ENCODE results near the gene EYA2.
"Not testable (repeated sequence)": the region's sequence is repeated elsewhere in the genome, so short reads cannot be mapped to it uniquely, and the experiment has no call there.

EYA2 gene

GRCh38 chr20:46951840-46952497 lies 57.3 kb downstream of the EYA2 start:
- no peak for DNase-seq (ENCODE audit: extremely low read depth in 1 of 2, low read depth in 1 of 2)

GRCh38 chr20:46953596-46953995 lies 59.0 kb downstream of the EYA2 start:
- no peak for DNase-seq (ENCODE audit: extremely low read depth in 1 of 2, low read depth in 1 of 2)

- DNase-seq (ENCODE audit: extremely low read depth in 1 of 2, low read depth in 1 of 2): no peak
Observed at GRCh38 chr20:46954490-46955038, 59.9 kb downstream of the EYA2 start.

- no peak for DNase-seq (ENCODE audit: extremely low read depth in 1 of 2, low read depth in 1 of 2)
Observed at GRCh38 chr20:46955601-46956556, 61.2 kb downstream of the EYA2 start.

GRCh38 chr20:46959081-46959692 lies 64.5 kb downstream of the EYA2 start:
- no peak for DNase-seq (ENCODE audit: extremely low read depth in 1 of 2, low read depth in 1 of 2)

GRCh38 chr20:46959821-46960220 lies 65.2 kb downstream of the EYA2 start:
- no peak for DNase-seq (ENCODE audit: extremely low read depth in 1 of 2, low read depth in 1 of 2)

- no peak for DNase-seq (ENCODE audit: extremely low read depth in 1 of 2, low read depth in 1 of 2)
Observed at GRCh38 chr20:46960536-46960935, 65.9 kb downstream of the EYA2 start.

GRCh38 chr20:46961968-46962367 lies 67.3 kb downstream of the EYA2 start:
- DNase-seq (ENCODE audit: extremely low read depth in 1 of 2, low read depth in 1 of 2): not testable (repeated sequence)

- DNase-seq (ENCODE audit: extremely low read depth in 1 of 2, low read depth in 1 of 2): no peak
Observed at GRCh38 chr20:46962452-46963195, 68.0 kb downstream of the EYA2 start.

- no peak for DNase-seq (ENCODE audit: extremely low read depth in 1 of 2, low read depth in 1 of 2)
Observed at GRCh38 chr20:46963196-46963529, 68.5 kb downstream of the EYA2 start.

GRCh38 chr20:46963758-46964617 lies 69.3 kb downstream of the EYA2 start:
- DNase-seq (ENCODE audit: extremely low read depth in 1 of 2, low read depth in 1 of 2): no peak

- no peak for DNase-seq (ENCODE audit: extremely low read depth in 1 of 2, low read depth in 1 of 2)
Observed at GRCh38 chr20:46964618-46965455, 70.2 kb downstream of the EYA2 start.

GRCh38 chr20:46965477-46965876 lies 70.8 kb downstream of the EYA2 start:
- no peak for DNase-seq (ENCODE audit: extremely low read depth in 1 of 2, low read depth in 1 of 2)

GRCh38 chr20:46967646-46968045 lies 73.0 kb downstream of the EYA2 start:
- DNase-seq (ENCODE audit: extremely low read depth in 1 of 2, low read depth in 1 of 2): no peak

GRCh38 chr20:46970937-46971630 lies 76.4 kb downstream of the EYA2 start:
- no peak for DNase-seq (ENCODE audit: extremely low read depth in 1 of 2, low read depth in 1 of 2)

- DNase-seq (ENCODE audit: extremely low read depth in 1 of 2, low read depth in 1 of 2): no peak
Observed at GRCh38 chr20:46973766-46974165, 79.1 kb downstream of the EYA2 start.

GRCh38 chr20:46974669-46975434 lies 80.2 kb downstream of the EYA2 start:
- no peak for DNase-seq (ENCODE audit: extremely low read depth in 1 of 2, low read depth in 1 of 2)

GRCh38 chr20:46975976-46976375 lies 81.3 kb downstream of the EYA2 start:
- DNase-seq (ENCODE audit: extremely low read depth in 1 of 2, low read depth in 1 of 2): no peak
